Calu3 (cell line): ENCODE results near the gene CCNI. TPM values are rescaled to one million over a fixed set of nuclear protein-coding genes. Genes with fewer than 3 reads are reported as not detected.
A peak's percentile ranks its signal among the peaks of the same experiment; 100 is the strongest.

Experiments
- BruUV-seq: library from RNA; stranded (reverse); fragments of 400-500 nt; replicated peaks from 2 replicates; lab custom pipeline; 2021; lab: Mats Ljungman, UMichigan
- CTCF ChIA-PET: fragments of 300-600 bp; sonication (Branson Sonifier 250); formaldehyde crosslinking; loops from one replicate; lab custom pipeline; 2022; ENCODE audit warnings: antibody characterized with exemption; lab: Charles Lee
- DNase-seq: peaks from one replicate; pipeline ENCODE4 v3.0.0; 2022
- H3K27ac Mint-ChIP-seq: one replicate; pipeline ENCODE4 v1.8.0; 2022; ENCODE audit warnings: mixed read lengths; ENCODE audit not compliant: unreplicated experiment
- H3K27me3 Mint-ChIP-seq: one replicate; pipeline ENCODE4 v1.8.0; 2022; ENCODE audit warnings: mixed read lengths; ENCODE audit not compliant: unreplicated experiment
- H3K36me3 Mint-ChIP-seq: one replicate; pipeline ENCODE4 v1.8.0; 2022; ENCODE audit warnings: mild to moderate bottlenecking, moderate library complexity, mixed read lengths; ENCODE audit not compliant: insufficient read depth, unreplicated experiment
- H3K4me1 Mint-ChIP-seq: one replicate; pipeline ENCODE4 v1.8.0; 2022; ENCODE audit warnings: mild to moderate bottlenecking, low read depth, mixed read lengths; ENCODE audit not compliant: unreplicated experiment
- H3K4me3 Mint-ChIP-seq: one replicate; pipeline ENCODE4 v1.8.0; 2022; ENCODE audit warnings: mild to moderate bottlenecking, low read depth, moderate library complexity, mixed read lengths; ENCODE audit not compliant: unreplicated experiment
- H3K9me3 Mint-ChIP-seq: one replicate; pipeline ENCODE4 v1.8.0; 2022; ENCODE audit warnings: low read depth, mixed read lengths; ENCODE audit not compliant: unreplicated experiment
- intact Hi-C: fragments of 100-400 bp; cut with micrococcal nuclease; formaldehyde crosslinking; loops from one replicate; pipeline ENCODE4 v1.10.0; 2022; ENCODE audit not compliant: unreplicated experiment
- total RNA-seq: library from RNA; stranded (reverse); gene quantifications from 2 replicates; pipeline ENCODE4 v1.2.3, GENCODE V29; 2022
- TF ChIP-seq, protein P1 (sequence below): fragments of 200-600 bp; IDR thresholded peaks from one replicate; pipeline ENCODE4 v1.8.0; 2022; ENCODE audit warnings: antibody characterized with exemption; ENCODE audit not compliant: unreplicated experiment

Gene CCNI
- total RNA-seq, 1 experiment from 2014 or later = 136 TPM

DNA sequence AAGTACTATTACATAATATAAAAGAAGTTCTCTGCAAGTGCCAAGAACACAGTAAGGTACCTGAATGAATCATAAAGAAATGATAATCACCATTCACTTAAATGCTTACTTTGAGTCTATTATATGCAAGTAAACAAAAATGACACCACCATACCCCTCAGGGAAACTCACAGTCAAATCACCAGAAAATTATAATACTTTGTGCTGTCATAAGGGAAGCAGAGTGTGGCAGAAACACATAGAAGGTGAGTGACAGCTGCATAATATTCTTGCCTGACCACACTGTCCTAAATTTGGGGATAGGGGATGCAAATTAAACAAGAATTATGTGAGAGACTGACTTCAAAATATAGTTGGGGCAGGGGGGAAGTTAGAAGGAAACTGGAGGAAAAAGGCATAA lies 12.9 kb downstream of the CCNI start:
- CTCF ChIA-PET = no interaction called here
- H3K4me3 Mint-ChIP-seq = no peak overlapping the region
- TF ChIP-seq, protein P1, sequence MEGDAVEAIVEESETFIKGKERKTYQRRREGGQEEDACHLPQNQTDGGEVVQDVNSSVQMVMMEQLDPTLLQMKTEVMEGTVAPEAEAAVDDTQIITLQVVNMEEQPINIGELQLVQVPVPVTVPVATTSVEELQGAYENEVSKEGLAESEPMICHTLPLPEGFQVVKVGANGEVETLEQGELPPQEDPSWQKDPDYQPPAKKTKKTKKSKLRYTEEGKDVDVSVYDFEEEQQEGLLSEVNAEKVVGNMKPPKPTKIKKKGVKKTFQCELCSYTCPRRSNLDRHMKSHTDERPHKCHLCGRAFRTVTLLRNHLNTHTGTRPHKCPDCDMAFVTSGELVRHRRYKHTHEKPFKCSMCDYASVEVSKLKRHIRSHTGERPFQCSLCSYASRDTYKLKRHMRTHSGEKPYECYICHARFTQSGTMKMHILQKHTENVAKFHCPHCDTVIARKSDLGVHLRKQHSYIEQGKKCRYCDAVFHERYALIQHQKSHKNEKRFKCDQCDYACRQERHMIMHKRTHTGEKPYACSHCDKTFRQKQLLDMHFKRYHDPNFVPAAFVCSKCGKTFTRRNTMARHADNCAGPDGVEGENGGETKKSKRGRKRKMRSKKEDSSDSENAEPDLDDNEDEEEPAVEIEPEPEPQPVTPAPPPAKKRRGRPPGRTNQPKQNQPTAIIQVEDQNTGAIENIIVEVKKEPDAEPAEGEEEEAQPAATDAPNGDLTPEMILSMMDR = no peak
- H3K4me1 Mint-ChIP-seq = no peaks in the 10 kb centered on the region
- no peak for DNase-seq
- no peak overlapping the region for H3K27ac Mint-ChIP-seq
- peaks cover 20% of the 10 kb centered on the region for H3K36me3 Mint-ChIP-seq
- intact Hi-C loops = no loop called here
- BruUV-seq = no TSS peak
- H3K27me3 Mint-ChIP-seq = no peaks in the 10 kb centered on the region
- no peaks in the 10 kb centered on the region for H3K9me3 Mint-ChIP-seq

DNA sequence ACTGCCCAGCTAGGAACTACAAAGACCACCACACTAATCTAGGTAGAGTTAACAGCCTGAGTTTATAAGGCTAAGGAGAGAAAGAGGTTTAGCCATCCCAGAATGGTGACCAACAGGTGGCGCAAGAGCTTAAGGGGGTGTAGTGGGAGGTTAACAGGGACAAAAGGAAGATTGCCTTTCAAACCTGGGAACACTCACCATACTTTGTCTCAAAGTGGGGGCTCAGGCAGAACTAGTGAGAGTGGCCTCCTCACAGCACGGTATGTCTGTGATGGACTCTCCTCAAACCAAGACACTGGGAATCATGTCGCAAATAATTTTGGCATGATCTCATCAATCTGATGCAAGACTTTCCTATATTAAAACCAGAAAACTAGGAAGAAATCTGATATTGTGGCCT lies 23.4 kb downstream of the CCNI start:
- H3K9me3 Mint-ChIP-seq = no peaks in the 10 kb centered on the region
- intact Hi-C loops = loop anchor here (1.0 kb wide), 1 partner anchor 151 kb away; no protein-coding TSS in a partner anchor
- CTCF ChIA-PET = interaction anchor here (0.6 to 3.0 kb wide), 5 partner anchors 21 to 151 kb away, joined by 3 to 24 read pairs (median 3); no protein-coding TSS in a partner anchor
- DNase-seq = peak; percentile 71
- H3K27me3 Mint-ChIP-seq = no peaks in the 10 kb centered on the region
- H3K27ac Mint-ChIP-seq = no peak overlapping the region
- no peak overlapping the region for H3K4me3 Mint-ChIP-seq
- TF ChIP-seq, protein P1 = peak; percentile 43
- no TSS peak for BruUV-seq
- H3K4me1 Mint-ChIP-seq = no peaks in the 10 kb centered on the region
- peaks cover 40% of the 10 kb centered on the region for H3K36me3 Mint-ChIP-seq

DNA sequence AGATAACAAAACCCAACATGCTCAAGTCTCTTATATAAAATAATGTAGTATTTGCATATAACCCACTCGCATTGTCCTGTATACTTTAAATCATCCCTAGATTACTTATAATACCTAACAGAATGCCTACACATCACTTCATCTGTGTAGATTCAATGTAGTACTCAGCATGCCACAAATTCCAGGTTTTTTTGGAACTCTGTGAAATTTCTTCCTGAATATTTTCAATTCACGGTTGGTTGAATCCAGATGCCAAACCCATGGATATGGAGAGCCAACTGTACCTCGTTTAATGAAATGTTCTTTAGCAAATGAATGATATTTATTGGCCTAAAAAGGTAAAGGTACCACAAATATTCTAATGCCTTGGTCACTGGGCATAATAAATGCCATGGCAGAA lies 24.8 kb downstream of the CCNI start:
- intact Hi-C loops = no loop called here
- CTCF ChIA-PET = no interaction called here
- no peaks in the 10 kb centered on the region for H3K27me3 Mint-ChIP-seq
- H3K36me3 Mint-ChIP-seq = peaks cover 39% of the 10 kb centered on the region
- TF ChIP-seq, protein P1 = no peak
- H3K4me1 Mint-ChIP-seq = no peaks in the 10 kb centered on the region
- no TSS peak for BruUV-seq
- no peak overlapping the region for H3K4me3 Mint-ChIP-seq
- no peak overlapping the region for H3K27ac Mint-ChIP-seq
- H3K9me3 Mint-ChIP-seq = no peaks in the 10 kb centered on the region
- DNase-seq = no peak

DNA sequence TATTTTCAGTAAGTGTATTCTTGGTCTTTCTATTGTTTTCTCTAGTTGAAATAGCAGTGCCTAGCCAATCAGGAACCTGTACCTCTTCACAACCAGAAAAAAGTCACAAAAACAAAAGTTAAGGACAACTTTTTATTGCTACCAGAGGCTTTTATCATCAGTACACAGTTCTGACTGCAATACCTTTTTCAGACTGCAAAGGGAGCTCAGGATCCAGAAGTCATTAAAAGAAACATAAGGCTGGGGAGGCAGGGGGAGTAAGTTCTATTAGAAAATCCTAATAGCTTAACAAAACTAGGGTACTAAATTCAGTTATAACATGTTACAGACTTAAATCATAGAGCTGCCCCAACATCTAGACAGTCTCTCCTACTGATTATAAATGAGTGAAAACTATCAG lies 28.8 kb downstream of the CCNI start:
- Mint-ChIP-seq H3K4me3 (no peak overlapping the region), H3K27ac (no peak overlapping the region), H3K36me3 (peaks cover 34% of the 10 kb centered on the region), H3K9me3 (no peaks in the 10 kb centered on the region), H3K4me1 (no peaks in the 10 kb centered on the region), H3K27me3 (no peaks in the 10 kb centered on the region)
- no peak for DNase-seq
- intact Hi-C loops = no loop called here
- BruUV-seq = no TSS peak
- TF ChIP-seq, protein P1 = no peak
- CTCF ChIA-PET = interaction anchor here (1.1 kb wide), 1 partner anchor 156 kb away, joined by 7 read pairs; no protein-coding TSS in a partner anchor
